ENCODE data around the gene HMMR.

GRCh38 chr5:163444526-163444925, 15.9 kb upstream of the HMMR start:
- TF ChIP-seq CTCF (IDR thresholded peaks at IDR 0.05; ENCODE audit: low read length) (no peak), EZH2 (optimal IDR thresholded peaks at IDR 0.05; ENCODE audit: low read depth, low read length) (no peak), EZH2phosphoT487 (IDR thresholded peaks at IDR 0.05; ENCODE audit: low read length) (no peak)
